GM13977 (cell line): ENCODE results near the gene SENP7.
"Not testable (repeated sequence)": the region's sequence is repeated elsewhere in the genome, so short reads cannot be mapped to it uniquely, and the experiment has no call there.

ENCODE experiments used
- DNase-seq: peaks from one replicate; pipeline ENCODE4 v3.0.0; 2012; ENCODE audit warnings: low spot score
- in situ Hi-C: fragments of 300-500 bp; cut with MboI; formaldehyde crosslinking; loops from one replicate; pipeline ENCODE4 v1.12.0; 2022; ENCODE audit warnings: low sequenced_read_pairs, low pct_unique_long_range_greater_than_20kb, mixed read lengths, inconsistent platforms; ENCODE audit not compliant: unreplicated experiment
- TF ChIP-seq, protein P1 (sequence below): IDR thresholded peaks from 2 replicates; pipeline ENCODE4 v1.5.1; 2012; ENCODE audit warnings: mild to moderate bottlenecking, control low read depth; ENCODE audit not compliant: insufficient read depth; ENCODE audit errors: extremely low read depth, missing control alignments

SENP7 gene

DNA sequence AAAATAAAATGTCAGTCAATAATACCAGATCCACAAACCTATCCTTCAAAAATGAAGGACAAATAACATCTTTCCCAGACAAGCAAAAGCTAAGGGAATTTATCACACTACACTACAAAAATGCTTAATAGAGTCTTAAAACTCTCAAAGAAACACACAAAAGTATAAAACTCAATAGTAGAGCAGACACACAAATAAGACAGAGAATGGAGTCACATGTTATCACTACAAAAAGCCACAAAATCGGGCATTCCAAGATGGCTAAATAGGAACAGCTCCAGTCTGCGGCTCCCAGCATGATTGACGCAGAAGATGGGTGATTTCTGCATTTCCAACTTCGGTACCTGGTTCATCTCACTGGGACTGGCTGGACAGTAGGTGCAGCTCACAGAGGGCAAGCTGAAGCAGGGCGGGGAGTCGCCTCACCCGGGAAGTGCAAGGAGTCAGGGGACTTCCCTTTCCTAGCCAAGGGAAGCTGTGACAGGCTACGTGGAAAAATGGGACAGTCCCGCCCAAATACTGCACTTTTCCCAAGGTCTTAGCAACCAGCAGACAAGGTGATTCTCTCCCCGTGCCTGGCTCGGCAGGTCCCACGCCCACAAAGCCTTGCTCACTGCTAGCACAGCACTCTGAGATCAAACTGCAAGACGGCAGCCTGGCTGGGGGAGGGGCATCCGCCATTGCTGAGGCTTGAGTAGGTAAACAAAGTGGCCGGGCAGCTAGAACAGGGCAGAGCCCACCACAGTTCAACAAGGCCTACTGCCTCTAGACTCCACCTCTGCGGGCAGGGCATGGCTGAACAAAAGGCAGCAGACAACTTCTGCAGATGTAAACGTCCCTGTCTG is 46.3 kb downstream of the SENP7 start:
- TF ChIP-seq, protein P1, sequence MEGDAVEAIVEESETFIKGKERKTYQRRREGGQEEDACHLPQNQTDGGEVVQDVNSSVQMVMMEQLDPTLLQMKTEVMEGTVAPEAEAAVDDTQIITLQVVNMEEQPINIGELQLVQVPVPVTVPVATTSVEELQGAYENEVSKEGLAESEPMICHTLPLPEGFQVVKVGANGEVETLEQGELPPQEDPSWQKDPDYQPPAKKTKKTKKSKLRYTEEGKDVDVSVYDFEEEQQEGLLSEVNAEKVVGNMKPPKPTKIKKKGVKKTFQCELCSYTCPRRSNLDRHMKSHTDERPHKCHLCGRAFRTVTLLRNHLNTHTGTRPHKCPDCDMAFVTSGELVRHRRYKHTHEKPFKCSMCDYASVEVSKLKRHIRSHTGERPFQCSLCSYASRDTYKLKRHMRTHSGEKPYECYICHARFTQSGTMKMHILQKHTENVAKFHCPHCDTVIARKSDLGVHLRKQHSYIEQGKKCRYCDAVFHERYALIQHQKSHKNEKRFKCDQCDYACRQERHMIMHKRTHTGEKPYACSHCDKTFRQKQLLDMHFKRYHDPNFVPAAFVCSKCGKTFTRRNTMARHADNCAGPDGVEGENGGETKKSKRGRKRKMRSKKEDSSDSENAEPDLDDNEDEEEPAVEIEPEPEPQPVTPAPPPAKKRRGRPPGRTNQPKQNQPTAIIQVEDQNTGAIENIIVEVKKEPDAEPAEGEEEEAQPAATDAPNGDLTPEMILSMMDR, result no peak
- in situ Hi-C loops, result no loop called here
- DNase-seq, result no peak

- no peak for DNase-seq
- TF ChIP-seq, protein P1, result no peak
- in situ Hi-C loops, result no loop called here
Observed at GRCh38 chr3:101464235-101464634, 48.8 kb downstream of the SENP7 start.

GRCh38 chr3:101461451-101461850 is 51.6 kb downstream of the SENP7 start:
- TF ChIP-seq, protein P1, result no peak
- no peak for DNase-seq
- in situ Hi-C loops, result no loop called here

DNA sequence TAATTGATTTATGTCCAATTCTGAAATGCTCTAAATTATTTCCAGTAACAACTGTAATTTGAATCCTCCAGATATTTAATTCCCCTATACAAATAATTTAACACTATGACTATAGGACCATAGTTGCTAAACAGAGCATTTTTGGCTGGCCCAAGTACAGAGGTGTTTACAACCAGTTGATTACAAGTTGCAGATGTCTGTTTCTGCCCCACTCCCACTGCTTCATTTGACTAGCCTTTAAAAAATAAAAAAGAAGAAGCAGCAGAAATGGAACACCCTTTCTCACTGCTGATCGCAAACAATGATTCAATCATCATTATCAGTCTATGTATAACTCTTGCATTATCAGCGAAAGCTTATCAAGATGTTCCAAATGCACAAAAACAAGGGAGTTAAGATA is 54.6 kb downstream of the SENP7 start:
- no peak for DNase-seq
- TF ChIP-seq, protein P1, result no peak
- in situ Hi-C loops, result no loop called here

DNA sequence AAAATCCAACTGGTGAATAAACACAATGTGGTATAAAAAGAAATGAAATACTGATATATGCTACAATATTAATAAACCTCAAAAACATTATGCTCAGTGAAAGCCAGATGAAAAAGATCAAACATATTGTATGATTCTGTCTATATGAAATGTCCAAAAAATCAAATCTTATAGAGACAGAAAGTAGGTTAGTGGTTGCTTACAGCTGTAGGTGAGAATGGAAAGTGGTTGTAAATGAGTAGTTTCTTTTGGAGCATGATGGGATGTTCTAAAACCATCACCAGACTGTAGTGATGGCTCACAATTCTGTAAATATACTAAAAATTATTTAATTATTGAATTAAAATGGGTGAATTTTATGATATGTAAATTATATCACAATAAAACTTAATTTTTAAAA is 58.4 kb downstream of the SENP7 start:
- in situ Hi-C loops, result no loop called here
- no peak for DNase-seq
- TF ChIP-seq, protein P1, result no peak

- no peak for DNase-seq
- TF ChIP-seq, protein P1, result no peak
- in situ Hi-C loops, result no loop called here
Observed at GRCh38 chr3:101453961-101454360, 59.1 kb downstream of the SENP7 start.

DNA sequence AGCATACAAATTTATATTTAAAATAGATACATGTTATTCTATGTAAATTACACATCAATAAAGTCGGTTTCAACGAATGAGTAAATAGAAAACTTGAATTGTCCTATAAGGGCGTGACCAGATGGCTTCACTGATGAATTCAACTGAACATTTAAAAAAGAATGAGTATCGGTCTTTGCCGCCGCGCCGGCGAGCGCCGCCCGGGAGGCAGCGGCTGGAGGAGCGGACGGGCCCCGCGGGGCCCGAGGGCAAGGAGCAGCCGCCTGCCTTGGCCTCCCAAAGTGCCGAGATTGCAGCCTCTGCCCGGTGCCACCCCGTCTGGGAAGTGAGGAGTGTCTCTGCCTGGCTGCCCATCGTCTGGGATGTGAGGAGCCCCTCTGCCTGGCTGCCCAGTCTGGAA is 74.4 kb downstream of the SENP7 start:
- DNase-seq, in situ Hi-C loops: not testable (repeated sequence)
